Neural progenitor cell (in vitro differentiated cells): ENCODE results near the gene P4HA2.

Source experiments
- CTCF ChIP-seq: fragments of 200-600 bp; sonication (generic); IDR thresholded peaks from 2 replicates; pipeline ENCODE4 v1.5.1; 2017; ENCODE audit warnings: antibody characterized with exemption, mild to moderate bottlenecking
- EZH2 ChIP-seq: fragments of 200-600 bp; sonication (generic); IDR thresholded peaks from 2 replicates; pipeline ENCODE4 v1.6.1; 2017; ENCODE audit warnings: antibody characterized with exemption, mild to moderate bottlenecking, moderate library complexity

GRCh38 chr5:132229236-132229635 lies 1.6 kb upstream of the P4HA2 start:
- TF ChIP-seq CTCF: no peak
- TF ChIP-seq EZH2: no peak
